ENCODE results near the gene OR4D5.

- no peak for TF ChIP-seq POLR2AphosphoS5 (IDR thresholded peaks at IDR 0.05; ENCODE audit: low read depth, low read length)
- TF ChIP-seq POLR2A (IDR thresholded peaks at IDR 0.05; ENCODE audit: low read depth, low read length) = no peak
- no peak for TF ChIP-seq TAF1 (IDR thresholded peaks at IDR 0.05; ENCODE audit: borderline replicate concordance, low read depth, low read length)
These were observed 39.9 kb downstream of the OR4D5 start for GRCh38 chr11:123979311-123979710.

All from GM12892 (cell line).